Measurements from ENCODE around the gene C21orf91.
"Not testable (repeated sequence)": the region's sequence is repeated elsewhere in the genome, so short reads cannot be mapped to it uniquely, and the experiment has no call there.

The C21orf91 gene

GRCh38 chr21:17775431-17776126 lies 43.6 kb downstream of the C21orf91 start:
- DNase-seq, result no peak

GRCh38 chr21:17775021-17775420 lies 44.1 kb downstream of the C21orf91 start:
- not testable (repeated sequence) for DNase-seq

GRCh38 chr21:17769447-17769845 lies 49.7 kb downstream of the C21orf91 start:
- no peak for DNase-seq

GRCh38 chr21:17768840-17769446 lies 50.2 kb downstream of the C21orf91 start:
- DNase-seq, result no peak

GRCh38 chr21:17765207-17765606 lies 53.9 kb downstream of the C21orf91 start:
- no peak for DNase-seq

GRCh38 chr21:17763288-17764037 lies 55.7 kb downstream of the C21orf91 start:
- DNase-seq, result no peak

- no peak for DNase-seq
These were observed 59.5 kb downstream of the C21orf91 start for GRCh38 chr21:17759511-17760178.

- DNase-seq, result no peak
These were observed 60.5 kb downstream of the C21orf91 start for GRCh38 chr21:17758683-17759082.

- no peak for DNase-seq
These were observed 61.5 kb downstream of the C21orf91 start for GRCh38 chr21:17757671-17758070.

- no peak for DNase-seq
These were observed 65.4 kb downstream of the C21orf91 start for GRCh38 chr21:17753736-17754135.

- no peak for DNase-seq
These were observed 67.0 kb downstream of the C21orf91 start for GRCh38 chr21:17752171-17752570.

- no peak for DNase-seq
These were observed 72.2 kb downstream of the C21orf91 start for GRCh38 chr21:17746920-17747319.

GRCh38 chr21:17745086-17745485 lies 74.1 kb downstream of the C21orf91 start:
- no peak for DNase-seq

- DNase-seq, result no peak
These were observed 76.1 kb downstream of the C21orf91 start for GRCh38 chr21:17742940-17743592.

- DNase-seq, result no peak
These were observed 77.0 kb downstream of the C21orf91 start for GRCh38 chr21:17742181-17742580.

Data from NCI-H146 (cell line).